ENCODE data around the gene FGD5.

FGD5 gene

DNA sequence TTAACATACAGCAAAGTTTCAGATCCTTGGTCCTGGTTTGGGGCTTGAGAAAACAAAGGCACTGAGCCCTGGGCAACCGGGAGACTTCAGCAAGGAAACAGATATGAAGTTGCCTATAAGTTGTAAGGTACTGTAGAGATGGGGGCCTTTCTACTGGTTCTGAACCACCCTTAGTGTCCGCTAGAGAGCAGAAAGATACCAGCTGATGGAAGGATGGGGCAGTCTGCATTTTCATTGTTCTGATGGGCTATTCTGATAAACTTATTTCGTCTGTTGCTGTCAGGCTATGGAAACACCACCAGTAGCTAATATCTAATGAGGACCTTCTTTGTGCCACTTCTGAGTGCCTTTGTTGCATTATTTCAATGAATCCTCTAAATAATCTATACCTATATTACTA is 38.7 kb downstream of the FGD5 start:
- no peak for DNase-seq

- DNase-seq, result no peak
Measured at GRCh38 chr3:14858105-14858504, 39.3 kb downstream of the FGD5 start.

- DNase-seq, result no peak
Measured at GRCh38 chr3:14859880-14860279, 41.1 kb downstream of the FGD5 start.

- DNase-seq, result no peak
Measured at GRCh38 chr3:14861031-14861430, 42.3 kb downstream of the FGD5 start.

- DNase-seq, result no peak
Measured at GRCh38 chr3:14861446-14862302, 42.9 kb downstream of the FGD5 start.

- no peak for DNase-seq
Measured at GRCh38 chr3:14862303-14862660, 43.5 kb downstream of the FGD5 start.

DNA sequence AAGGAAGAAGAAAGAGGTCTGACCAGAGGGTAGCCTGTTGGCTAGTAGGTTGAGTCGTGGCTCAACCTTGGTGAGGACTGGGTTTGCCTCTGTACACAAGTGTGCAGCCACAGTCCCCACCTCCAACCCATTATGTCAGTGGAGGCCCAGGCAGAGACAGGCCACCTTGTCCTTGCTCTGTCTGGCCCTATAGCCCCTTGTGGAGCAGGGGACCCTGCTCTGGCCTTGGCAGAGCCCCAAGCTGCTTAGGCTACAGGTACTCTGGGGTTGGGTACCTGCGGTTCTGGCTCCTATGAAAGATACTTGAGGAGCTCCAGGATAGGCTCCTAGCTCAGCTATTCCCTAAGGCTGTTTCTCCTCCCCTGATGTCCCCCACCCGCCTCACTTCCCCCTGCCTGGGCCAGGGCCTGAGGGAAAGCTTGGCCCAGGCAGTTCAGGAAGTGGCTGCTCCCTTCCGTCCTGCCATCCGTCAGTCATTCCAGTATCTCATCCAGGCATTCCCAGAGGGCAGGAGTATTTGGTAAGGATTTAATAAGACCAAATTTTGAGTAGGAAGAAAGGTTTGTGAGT is 44.0 kb downstream of the FGD5 start:
- DNase-seq, result no peak

DNA sequence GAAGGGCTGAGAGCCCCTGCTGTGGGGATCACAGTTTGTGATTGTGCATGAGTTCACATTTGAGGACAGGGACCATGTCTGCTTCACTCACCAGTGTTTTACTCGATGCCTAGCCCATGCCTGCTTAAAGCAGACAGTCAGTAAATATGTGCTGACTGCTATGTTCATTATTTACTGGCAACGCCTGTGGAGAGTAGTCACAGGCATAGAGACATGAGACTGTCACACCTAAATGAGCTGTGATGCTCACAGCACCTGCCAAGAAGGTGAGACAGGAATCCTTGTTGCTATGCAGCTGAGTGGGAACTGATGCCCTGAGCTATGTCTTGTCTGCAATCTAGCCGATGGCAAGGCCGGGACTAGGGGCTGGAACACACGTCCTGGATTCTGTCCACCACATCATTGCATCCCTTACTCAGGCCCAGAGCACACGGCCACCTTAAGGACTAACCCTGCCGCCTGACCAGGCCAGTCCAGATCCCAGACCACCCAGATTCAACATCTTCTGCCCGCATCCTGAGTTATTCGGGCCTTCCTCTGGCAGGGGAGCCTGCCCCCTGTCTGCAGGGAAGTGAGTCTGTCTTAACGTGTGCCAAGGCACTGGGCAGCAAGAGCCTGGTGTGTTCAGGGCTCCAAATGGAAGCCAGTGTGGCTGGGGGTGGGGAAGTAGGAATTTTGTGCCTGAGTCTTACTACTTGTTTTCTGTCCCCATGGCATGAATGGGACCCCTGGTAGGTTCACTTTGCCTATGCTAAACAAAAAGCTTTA is 44.8 kb downstream of the FGD5 start:
- DNase-seq, result no peak

DNA sequence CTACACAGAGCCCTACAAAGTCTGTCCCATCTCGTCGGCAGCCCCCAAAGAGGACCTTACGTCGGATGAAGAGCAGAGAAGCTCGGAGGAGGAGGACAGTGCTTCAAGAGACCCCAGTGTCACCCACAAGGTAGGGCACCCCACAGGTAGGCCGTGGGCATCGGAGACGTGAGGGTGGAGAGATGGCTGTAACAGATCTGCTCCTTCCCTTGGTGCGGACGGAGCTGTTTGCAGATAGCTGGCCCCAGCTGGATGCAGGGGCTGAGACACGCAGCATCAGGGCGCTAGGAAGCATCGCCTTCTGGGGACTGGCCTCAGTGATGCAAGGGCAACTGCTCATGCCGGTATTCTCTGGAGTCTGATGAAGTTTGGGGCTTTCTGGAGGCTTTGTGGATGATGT is 45.4 kb downstream of the FGD5 start:
- DNase-seq, result no peak

GRCh38 chr3:14866627-14867026 is 47.9 kb downstream of the FGD5 start:
- DNase-seq, result no peak

GRCh38 chr3:14867936-14868570 is 49.3 kb downstream of the FGD5 start:
- no peak for DNase-seq

GRCh38 chr3:14869917-14870782 is 51.4 kb downstream of the FGD5 start:
- no peak for DNase-seq

GRCh38 chr3:14870783-14871060 is 52.0 kb downstream of the FGD5 start:
- DNase-seq, result no peak

DNA sequence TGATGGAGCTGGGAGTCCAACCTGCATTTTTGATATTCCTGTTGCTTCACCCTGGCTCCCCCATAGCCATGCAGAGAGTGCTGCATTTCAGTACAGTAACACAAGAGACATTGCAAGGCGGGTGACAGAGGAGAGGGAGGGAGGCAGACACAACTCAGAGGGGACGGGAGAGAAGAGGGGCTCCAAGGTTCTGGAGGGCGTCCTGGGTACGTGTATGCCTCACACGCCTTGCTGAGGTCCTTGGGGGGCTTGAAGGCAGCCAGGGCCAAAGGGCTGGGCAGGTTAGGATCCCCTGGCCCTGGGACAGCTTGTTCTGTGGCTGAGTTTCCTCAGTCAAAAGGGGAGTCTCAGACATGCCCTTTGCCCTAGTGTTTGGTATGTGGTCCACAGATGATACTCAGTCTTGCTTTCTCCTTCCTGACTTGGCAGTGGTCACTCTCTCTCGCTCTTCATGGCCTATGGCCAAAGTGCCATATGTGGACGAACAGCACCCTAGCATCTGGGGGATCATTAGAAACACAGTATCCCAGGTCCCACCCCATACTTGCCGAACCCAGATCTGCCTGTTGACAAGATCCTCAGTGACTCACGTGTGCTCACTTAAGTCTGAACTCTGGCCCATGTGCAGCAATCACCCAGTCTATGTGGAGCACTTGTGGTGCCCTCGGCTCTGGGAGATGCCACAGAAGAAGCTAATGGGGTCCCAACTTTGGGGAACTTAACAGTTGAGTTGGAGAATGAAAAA is 52.9 kb downstream of the FGD5 start:
- no peak for DNase-seq

- DNase-seq, result no peak
Measured at GRCh38 chr3:14872706-14873105, 53.9 kb downstream of the FGD5 start.

DNA sequence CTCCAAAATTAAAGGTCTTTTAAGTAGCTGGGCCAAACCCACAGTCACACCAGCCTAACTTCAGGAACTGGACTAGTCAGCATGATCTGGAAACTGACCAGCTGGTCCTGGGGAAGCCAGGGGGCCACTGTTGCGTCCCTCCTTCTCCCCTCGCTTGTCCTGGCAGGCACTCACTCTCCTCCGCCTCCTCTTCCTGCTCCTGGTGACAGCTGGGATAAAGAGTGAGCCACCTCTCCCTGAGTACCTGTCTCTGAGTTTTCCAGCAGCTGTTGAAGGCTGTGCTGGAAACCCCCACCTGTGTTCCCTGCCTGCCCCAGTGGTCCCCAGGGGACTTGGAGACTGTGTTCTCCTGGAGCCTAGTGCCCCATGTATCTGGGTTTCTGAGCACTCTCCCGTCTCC is 56.0 kb downstream of the FGD5 start:
- DNase-seq, result no peak

GRCh38 chr3:14875411-14876175 is 56.8 kb downstream of the FGD5 start:
- DNase-seq, result no peak

GRCh38 chr3:14876921-14877333 is 58.2 kb downstream of the FGD5 start:
- no peak for DNase-seq

DNA sequence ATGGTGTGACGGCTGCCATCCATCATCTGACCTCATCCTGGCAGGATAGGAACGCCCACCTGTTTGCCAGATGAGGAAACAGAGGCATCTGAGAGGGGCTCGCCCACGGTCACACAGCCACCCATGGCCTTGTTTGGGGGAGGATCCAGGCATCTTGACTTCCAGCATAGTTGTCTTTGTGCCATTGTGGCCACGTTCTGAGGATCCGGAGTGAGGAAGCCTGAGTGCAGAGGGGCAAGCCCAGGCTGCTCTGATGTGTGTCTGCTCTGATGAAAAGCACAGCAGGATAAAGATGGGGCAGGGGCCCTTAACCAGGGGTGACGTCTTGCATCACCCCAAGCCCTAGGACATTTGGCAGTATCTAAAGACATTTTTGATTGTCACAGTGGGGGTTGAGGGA is 58.7 kb downstream of the FGD5 start:
- no peak for DNase-seq

GRCh38 chr3:14879211-14879874 is 60.6 kb downstream of the FGD5 start:
- no peak for DNase-seq

Data from NCI-H1105 treated with DMSO at 0.1 percent for 48 hours (cell line).